Hindlimb muscle (tissue), 1 donor: ENCODE results near the gene NR1H3. TPM values are rescaled to one million over a fixed set of nuclear protein-coding genes. Genes with fewer than 3 reads are reported as not detected.

Experiments used
- DNase-seq: peaks from one replicate; pipeline ENCODE4 v3.0.0-alpha.2; 2013
- polyA plus RNA-seq: library from polyadenylated mRNA; unstranded; fragments of 120-200 nt; gene quantifications from one replicate; pipeline ENCODE4 v1.2.1, GENCODE V29; 2013; ENCODE audit not compliant: insufficient read length

The NR1H3 gene
- polyA plus RNA-seq, 1 donor, result 20.9 TPM

GRCh38 chr11:47269829-47270305, 12.1 kb downstream of the NR1H3 start, which contains the start of gene MADD:
MADD (plus strand) TSS chr11:47270133.
- peak; percentile 85 for DNase-seq

DNA sequence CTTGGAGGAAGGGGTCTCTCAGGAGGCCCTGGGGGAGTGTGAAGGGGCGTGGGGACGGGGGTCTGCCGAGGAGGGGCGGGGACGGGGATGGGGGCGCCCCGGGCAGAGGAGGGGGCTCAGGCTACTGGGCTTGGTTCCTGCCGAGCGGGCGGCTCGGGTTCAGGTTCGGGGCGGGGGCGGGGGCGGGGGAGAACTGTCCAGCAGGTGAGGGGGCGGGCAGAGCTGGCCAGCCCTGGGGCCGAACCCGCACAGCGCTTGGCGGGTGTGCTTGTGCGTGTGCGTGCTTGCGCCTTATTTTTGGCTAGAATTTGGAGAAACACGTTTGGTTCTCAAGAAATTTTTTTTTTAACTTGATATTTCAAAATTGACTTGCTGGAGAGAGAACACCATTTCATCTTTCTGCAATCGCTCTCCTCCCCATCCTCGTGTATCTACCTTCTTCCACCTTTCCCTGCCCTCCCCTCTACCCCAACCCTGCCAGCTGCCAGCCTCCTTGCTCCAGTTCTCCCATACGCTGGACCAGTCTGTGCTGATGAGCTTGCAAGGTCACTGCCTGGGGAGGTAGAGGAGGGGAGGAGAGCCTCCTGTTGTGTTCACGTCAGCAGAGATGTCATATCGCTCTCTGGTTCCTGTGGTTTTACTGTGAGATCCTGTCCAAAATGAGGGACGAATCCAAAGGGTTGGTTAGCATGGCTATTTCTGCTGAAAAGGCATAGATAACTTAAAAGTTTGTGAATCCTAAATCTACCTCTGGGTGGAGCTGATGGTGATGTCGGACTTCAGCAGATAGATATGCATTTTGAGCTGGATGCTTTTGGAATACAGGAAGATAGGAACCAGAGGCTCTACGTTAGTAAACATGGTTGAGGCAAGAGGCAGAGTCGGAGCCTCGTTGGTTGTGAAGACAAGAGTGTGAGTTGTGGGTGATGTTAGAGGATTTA, 12.8 kb downstream of the NR1H3 start:
- DNase-seq, result no peak

- DNase-seq, result no peak
Observed at GRCh38 chr11:47271328-47271727, 13.5 kb downstream of the NR1H3 start.

DNA sequence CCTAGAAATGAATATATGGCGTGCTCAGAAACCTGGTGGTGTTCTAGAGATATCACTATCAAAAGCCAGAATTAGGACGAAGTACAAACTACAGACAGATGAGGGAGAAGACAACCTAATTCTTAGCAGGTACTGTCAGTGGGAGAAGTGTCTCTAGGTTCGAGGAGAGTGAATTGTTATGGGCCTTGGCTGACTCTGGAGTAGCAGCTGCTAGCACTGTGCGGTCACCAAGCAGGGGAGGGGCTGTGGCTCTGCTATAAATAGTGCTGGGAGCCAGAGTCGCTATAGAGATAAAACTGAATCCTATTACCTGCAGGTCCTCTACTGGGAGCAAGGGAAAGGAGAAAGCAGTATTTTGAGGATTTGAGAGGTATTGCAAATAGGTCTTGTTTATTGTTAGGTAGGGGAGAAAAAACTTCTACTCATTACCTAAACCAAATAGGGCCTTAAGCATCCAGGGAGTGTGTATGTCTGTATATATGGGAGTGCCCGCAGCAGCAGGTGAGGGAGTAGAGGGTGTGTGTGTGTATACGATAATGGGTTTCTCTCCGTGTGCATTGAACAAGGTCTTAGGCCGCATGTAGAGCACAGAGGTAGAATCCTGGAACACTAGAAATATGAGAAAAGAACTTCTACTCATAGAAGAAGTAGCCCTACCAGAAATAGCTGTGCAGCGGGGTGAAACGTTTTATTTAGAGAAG, 14.3 kb downstream of the NR1H3 start:
- no peak for DNase-seq

GRCh38 chr11:47272706-47273105, 14.9 kb downstream of the NR1H3 start:
- no peak for DNase-seq

DNA sequence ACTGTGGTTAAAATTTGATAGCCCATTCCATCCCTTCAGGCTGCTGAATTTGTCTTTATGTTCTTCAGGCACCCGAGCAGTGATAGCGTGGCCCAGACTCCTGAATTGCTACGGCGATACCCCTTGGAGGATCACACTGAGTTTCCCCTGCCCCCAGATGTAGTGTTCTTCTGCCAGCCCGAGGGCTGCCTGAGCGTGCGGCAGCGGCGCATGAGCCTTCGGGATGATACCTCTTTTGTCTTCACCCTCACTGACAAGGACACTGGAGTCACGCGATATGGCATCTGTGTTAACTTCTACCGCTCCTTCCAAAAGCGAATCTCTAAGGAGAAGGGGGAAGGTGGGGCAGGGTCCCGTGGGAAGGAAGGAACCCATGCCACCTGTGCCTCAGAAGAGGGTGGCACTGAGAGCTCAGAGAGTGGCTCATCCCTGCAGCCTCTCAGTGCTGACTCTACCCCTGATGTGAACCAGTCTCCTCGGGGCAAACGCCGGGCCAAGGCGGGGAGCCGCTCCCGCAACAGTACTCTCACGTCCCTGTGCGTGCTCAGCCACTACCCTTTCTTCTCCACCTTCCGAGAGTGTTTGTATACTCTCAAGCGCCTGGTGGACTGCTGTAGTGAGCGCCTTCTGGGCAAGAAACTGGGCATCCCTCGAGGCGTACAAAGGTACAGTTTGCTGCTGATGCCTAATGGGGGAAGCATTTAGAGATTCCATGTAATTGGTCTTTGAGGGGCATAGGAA, 16.9 kb downstream of the NR1H3 start:
- no peak for DNase-seq

DNA sequence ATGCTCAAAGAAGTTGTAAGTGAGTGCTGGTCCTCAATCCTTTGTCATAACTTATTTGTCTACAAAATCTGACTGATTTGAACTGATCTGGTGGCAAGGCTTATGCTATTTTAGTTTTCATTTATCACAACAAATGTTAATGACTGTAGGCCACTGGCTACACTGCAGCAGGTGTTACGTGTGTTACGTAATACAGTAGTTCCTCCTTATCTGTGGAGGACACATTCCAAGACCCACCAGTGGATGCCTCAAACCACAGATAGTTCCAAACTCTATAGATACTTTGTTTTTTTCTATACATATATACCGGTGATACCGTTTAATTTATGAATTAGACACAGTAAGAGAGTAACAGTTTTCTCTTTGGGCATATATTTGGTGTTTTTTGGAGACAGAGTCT, 19.1 kb downstream of the NR1H3 start:
- no peak for DNase-seq

- DNase-seq, result no peak
Observed at GRCh38 chr11:47278058-47278457, 20.3 kb downstream of the NR1H3 start.

- no peak for DNase-seq
Observed at GRCh38 chr11:47278769-47279168, 21.0 kb downstream of the NR1H3 start.

- no peak for DNase-seq
Observed at GRCh38 chr11:47280099-47280498, 22.3 kb downstream of the NR1H3 start.

DNA sequence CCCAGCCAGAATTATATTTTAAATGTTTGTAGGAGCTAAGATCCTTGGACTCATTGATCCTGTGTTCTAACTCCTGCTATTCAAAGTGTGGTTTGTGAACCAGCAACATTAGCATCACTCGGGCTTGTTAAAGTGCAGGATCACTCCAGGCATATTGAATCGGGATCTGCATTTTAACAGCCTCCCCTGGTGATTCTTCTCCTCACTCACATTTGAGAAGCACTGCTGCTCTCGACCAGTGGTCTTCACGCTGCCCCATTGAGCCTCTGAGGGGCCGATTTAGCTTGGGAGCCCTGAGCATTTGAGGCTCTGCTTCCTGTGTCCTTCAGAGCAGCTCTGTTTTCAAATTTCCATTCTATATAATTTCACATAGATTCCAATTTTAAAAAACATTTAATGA, 23.1 kb downstream of the NR1H3 start:
- no peak for DNase-seq

GRCh38 chr11:47282462-47282861, 24.7 kb downstream of the NR1H3 start:
- no peak for DNase-seq

GRCh38 chr11:47284151-47284550, 26.4 kb downstream of the NR1H3 start:
- DNase-seq, result no peak

GRCh38 chr11:47285969-47286770, 28.4 kb downstream of the NR1H3 start:
- no peak for DNase-seq

- DNase-seq, result no peak
Observed at GRCh38 chr11:47288066-47288465, 30.3 kb downstream of the NR1H3 start.

GRCh38 chr11:47289856-47290255, 32.1 kb downstream of the NR1H3 start:
- no peak for DNase-seq

GRCh38 chr11:47295385-47295784, 37.6 kb downstream of the NR1H3 start:
- DNase-seq, result no peak

GRCh38 chr11:47296045-47296444, 38.2 kb downstream of the NR1H3 start:
- DNase-seq, result no peak

- DNase-seq, result no peak
Observed at GRCh38 chr11:47299078-47299477, 41.3 kb downstream of the NR1H3 start.

DNA sequence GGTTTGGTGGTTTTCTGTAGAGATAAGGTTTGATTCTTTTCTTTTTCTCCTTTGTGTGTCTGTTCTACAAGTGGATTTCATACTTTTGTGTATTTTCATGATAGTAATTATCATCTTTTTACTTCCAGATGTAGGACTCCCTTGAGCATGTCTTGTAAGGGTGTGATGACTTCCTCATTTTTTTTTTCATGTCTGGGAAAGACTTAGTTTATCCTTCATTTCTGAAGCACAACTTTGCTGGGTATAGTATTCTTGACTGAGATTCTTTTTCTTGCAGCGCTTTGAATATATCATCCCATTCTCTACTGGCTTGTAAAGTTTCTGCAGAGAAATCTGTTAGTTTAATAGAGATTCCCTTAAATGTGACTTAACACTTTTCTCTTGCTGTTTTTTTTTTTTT, 45.1 kb downstream of the NR1H3 start:
- no peak for DNase-seq

- DNase-seq, result no peak
Observed at GRCh38 chr11:47305734-47306483, 48.1 kb downstream of the NR1H3 start.
